IMR-90 (cell line): ENCODE data around the gene PRKAR1B. TPM values are rescaled to one million over a fixed set of nuclear protein-coding genes. Genes with fewer than 3 reads are reported as not detected.

Experiments used
- ATAC-seq: fragments of 200-7000 bp; cut with Tn5 transposase; 2 replicates; pipeline ENCODE4 v1.9.1; 2020; ENCODE audit warnings: low read depth, mild to moderate bottlenecking, moderate library complexity
- BruUV-seq: library from RNA; stranded (reverse); fragments of 400-500 nt; replicated peaks from 2 replicates; lab custom pipeline; 2021; lab: Mats Ljungman, UMichigan
- CTCF ChIA-PET: fragments of 300-600 bp; formaldehyde crosslinking; extraction: SDS; loops from one replicate; lab custom pipeline; 2021; ENCODE audit warnings: antibody characterized with exemption; lab: Yijun Ruan, JAX
- POLR2A ChIA-PET: fragments of 300-600 bp; sonication (Branson Sonifier 250); formaldehyde crosslinking; loops from one replicate; lab custom pipeline; 2022; ENCODE audit warnings: antibody characterized with exemption; ENCODE audit not compliant: unreplicated experiment; lab: Charles Lee
- DNase-seq: peaks from one replicate; pipeline ENCODE4 v3.0.0; 2013
- H2AFZ ChIP-seq: replicated peaks from 2 replicates; pipeline ENCODE3; 2013; ENCODE audit warnings: low read length, mild to moderate bottlenecking; ENCODE audit not compliant: poor library complexity
- H2AK5ac ChIP-seq: 2 replicates; pipeline ENCODE4 v1.6.1; 2013; ENCODE audit warnings: low read depth, low read length, inconsistent platforms
- H2AK9ac ChIP-seq: replicated peaks from 2 replicates; pipeline ENCODE3; 2013; ENCODE audit warnings: mild to moderate bottlenecking, low read depth, low read length, moderate library complexity; ENCODE audit not compliant: poor library complexity
- H2BK120ac ChIP-seq: 2 replicates; pipeline ENCODE4 v1.6.1; 2013; ENCODE audit warnings: low read depth, low read length, inconsistent platforms
- H2BK15ac ChIP-seq: 3 replicates; pipeline ENCODE4 v1.6.1; 2013; ENCODE audit warnings: low read depth, low read length, inconsistent platforms
- H2BK20ac ChIP-seq: 2 replicates; pipeline ENCODE4 v1.6.1; 2013; ENCODE audit warnings: low read depth, mild to moderate bottlenecking, inconsistent platforms, low read length, moderate library complexity
- H2BK5ac ChIP-seq: 2 replicates; pipeline ENCODE4 v1.6.1; 2013; ENCODE audit warnings: mild to moderate bottlenecking, low read depth, low read length, inconsistent platforms; ENCODE audit not compliant: poor library complexity, severe bottlenecking
- H3K14ac ChIP-seq: replicated peaks from 2 replicates; pipeline ENCODE4 v1.6.1; 2013; ENCODE audit warnings: low read depth, low read length, inconsistent platforms
- H3K18ac ChIP-seq: 2 replicates; pipeline ENCODE4 v1.6.1; 2013; ENCODE audit warnings: low read depth, low read length, control low read depth
- H3K23ac ChIP-seq: 2 replicates; pipeline ENCODE4 v1.6.1; 2013; ENCODE audit warnings: low read depth, low read length, inconsistent platforms
- H3K27ac ChIP-seq: 2 replicates; pipeline ENCODE4 v1.5.1; 2013; ENCODE audit warnings: mild to moderate bottlenecking, control low read depth, low read length; ENCODE audit not compliant: insufficient read depth
- H3K27me3 ChIP-seq: 2 replicates; pipeline ENCODE4 v1.6.1; 2013; ENCODE audit warnings: low read length; ENCODE audit not compliant: control insufficient read depth, insufficient read depth
- H3K36me3 ChIP-seq: 2 replicates; pipeline ENCODE4 v1.6.1; 2013; ENCODE audit warnings: low read length, mixed read lengths; ENCODE audit not compliant: control insufficient read depth, insufficient read depth
- H3K4ac ChIP-seq: 2 replicates; pipeline ENCODE4 v1.6.1; 2013; ENCODE audit warnings: low read depth, low read length, inconsistent platforms
- H3K4me1 ChIP-seq: 2 replicates; pipeline ENCODE4 v1.6.1; 2013; ENCODE audit warnings: low read length, mixed read lengths; ENCODE audit not compliant: control insufficient read depth, insufficient read depth
- H3K4me2 ChIP-seq: 2 replicates; pipeline ENCODE4 v1.6.1; 2013; ENCODE audit warnings: low read depth, mild to moderate bottlenecking, control low read depth, low read length, moderate library complexity
- H3K4me3 ChIP-seq: 2 replicates; pipeline ENCODE4 v1.5.1; 2013; ENCODE audit warnings: low read depth, mild to moderate bottlenecking, control low read depth, low read length, moderate library complexity; ENCODE audit not compliant: insufficient read depth
- H3K56ac ChIP-seq: 2 replicates; pipeline ENCODE4 v1.6.1; 2013; ENCODE audit warnings: low read length, inconsistent platforms; ENCODE audit not compliant: insufficient read depth; ENCODE audit errors: extremely low read depth
- H3K79me1 ChIP-seq, 2 experiments: 2 replicates each; pipeline ENCODE4 v1.6.1; 2013; ENCODE audit warnings: low read length in 2 of 2, inconsistent platforms in 1 of 2, low read depth in 1 of 2
- H3K9ac ChIP-seq: 2 replicates; pipeline ENCODE4 v1.6.1; 2013; ENCODE audit warnings: low read depth, low read length, control low read depth
- H3K9me1 ChIP-seq: 2 replicates; pipeline ENCODE4 v1.6.1; 2013; ENCODE audit warnings: low read length, inconsistent platforms; ENCODE audit not compliant: insufficient read depth
- H3K9me3 ChIP-seq: 2 replicates; pipeline ENCODE4 v1.6.1; 2013; ENCODE audit warnings: low read length; ENCODE audit not compliant: control insufficient read depth, insufficient read depth
- H4K20me1 ChIP-seq: 2 replicates; pipeline ENCODE4 v1.6.1; 2013; ENCODE audit warnings: low read length, inconsistent platforms; ENCODE audit not compliant: insufficient read depth
- H4K5ac ChIP-seq: 2 replicates; pipeline ENCODE4 v1.6.1; 2013; ENCODE audit warnings: mild to moderate bottlenecking, low read depth, low read length, control low read depth
- H4K8ac ChIP-seq, 2 experiments: 2 replicates each; pipeline ENCODE4 v1.6.1; 2013; ENCODE audit warnings: low read depth in 2 of 2, low read length in 2 of 2, control low read depth in 1 of 2, inconsistent platforms in 1 of 2
- H4K91ac ChIP-seq: 2 replicates; pipeline ENCODE4 v1.6.1; 2013; ENCODE audit warnings: low read depth, low read length, inconsistent platforms; ENCODE audit not compliant: insufficient read depth
- BHLHE40 ChIP-seq: fragments of 150-350 bp; IDR thresholded peaks from 2 replicates; pipeline ENCODE4 v1.6.1; 2016; ENCODE audit warnings: mild to moderate bottlenecking, low read depth, low read length
- CEBPB ChIP-seq: IDR thresholded peaks from 2 replicates; pipeline ENCODE4 v1.6.1; 2012; ENCODE audit warnings: low read depth, low read length, improper control_type of control experiment
- CHD1 ChIP-seq: IDR thresholded peaks from 2 replicates; pipeline ENCODE4 v1.6.1; 2012; ENCODE audit warnings: low read depth, low read length, improper control_type of control experiment
- CTCF ChIP-seq: conservative IDR thresholded peaks from 2 replicates; pipeline ENCODE4 v1.5.1; 2012; ENCODE audit warnings: mild to moderate bottlenecking, low read depth, low read length, improper control_type of control experiment
- FOS ChIP-seq: fragments of 150-350 bp; IDR thresholded peaks from 2 replicates; pipeline ENCODE4 v1.6.1; 2016; ENCODE audit warnings: low read depth, low read length
- MAFK ChIP-seq: IDR thresholded peaks from 2 replicates; pipeline ENCODE4 v1.6.1; 2012; ENCODE audit warnings: low read depth, low read length, improper control_type of control experiment
- MAZ ChIP-seq: IDR thresholded peaks from 2 replicates; pipeline ENCODE4 v1.6.1; 2012; ENCODE audit warnings: low read depth, mild to moderate bottlenecking, low read length, improper control_type of control experiment, moderate library complexity, borderline replicate concordance
- MXI1 ChIP-seq: IDR thresholded peaks from 2 replicates; pipeline ENCODE4 v1.6.1; 2012; ENCODE audit warnings: low read depth, mild to moderate bottlenecking, low read length, moderate library complexity, borderline replicate concordance
- NFE2L2 ChIP-seq: fragments of 150-350 bp; IDR thresholded peaks from 2 replicates; pipeline ENCODE4 v1.6.1; 2016; ENCODE audit warnings: low read depth, mild to moderate bottlenecking, low read length
- RAD21 ChIP-seq: IDR thresholded peaks from 2 replicates; pipeline ENCODE4 v1.6.1; 2012; ENCODE audit warnings: low read length, improper control_type of control experiment
- RCOR1 ChIP-seq: IDR thresholded peaks from 2 replicates; pipeline ENCODE4 v1.6.1; 2012; ENCODE audit warnings: mild to moderate bottlenecking, low read length, improper control_type of control experiment; ENCODE audit not compliant: insufficient replicate concordance
- RFX5 ChIP-seq: IDR thresholded peaks from 2 replicates; pipeline ENCODE4 v1.8.0; 2012; ENCODE audit warnings: low read depth, mild to moderate bottlenecking, low read length, moderate library complexity
- SMC3 ChIP-seq: fragments of 150-350 bp; IDR thresholded peaks from 2 replicates; pipeline ENCODE4 v1.6.1; 2016; ENCODE audit warnings: low read depth, mild to moderate bottlenecking, antibody characterized with exemption, low read length, moderate library complexity
- USF2 ChIP-seq: fragments of 150-350 bp; IDR thresholded peaks from 2 replicates; pipeline ENCODE4 v1.6.1; 2017; ENCODE audit warnings: mild to moderate bottlenecking, antibody characterized with exemption, low read length, low read depth
- WGBS, 2 experiments: methylation state at CpG; one replicate each; pipeline versions ENCODE4 v1.1.5 to v1.1.7; 2013; ENCODE audit warnings: missing lambda C conversion rate in 2 of 2; ENCODE audit not compliant: insufficient read length in 1 of 2; ENCODE audit errors: extremely low coverage in 2 of 2; 5-methylcytosine and 5-hydroxymethylcytosine counted together
- dilution Hi-C: fragments of 300-500 bp; cut with HindIII; formaldehyde crosslinking; loops from one replicate; pipeline ENCODE4 v1.14.3; 2018; ENCODE audit warnings: low sequenced_read_pairs; ENCODE audit not compliant: unreplicated experiment
- in situ Hi-C: fragments of 300-500 bp; cut with MboI; formaldehyde crosslinking; loops from 3 replicates; pipeline ENCODE4 v1.14.3; 2019; ENCODE audit warnings: low sequenced_read_pairs, inconsistent platforms, mixed read lengths
- intact Hi-C: fragments of 100-400 bp; cut with micrococcal nuclease; formaldehyde crosslinking; loops from 2 replicates; pipeline ENCODE4 v1.10.0; 2022
- polyA plus RNA-seq, 3 experiments: library from polyadenylated mRNA; depleted of rRNA; stranded (reverse); fragments of >200 nt; gene quantifications; 2 replicates each; pipeline ENCODE4 v1.2.3, GENCODE V29; 2012; ENCODE audit warnings: low replicate concordance in 1 of 3
- total RNA-seq: library from RNA; depleted of rRNA; stranded (reverse); fragments of >200 nt; gene quantifications from 2 replicates; pipeline ENCODE4 v1.2.3, GENCODE V29; 2012

PRKAR1B gene
- total and polyA plus RNA-seq, 2 of the 4 experiments (the other 2 are of a cell fraction) = 15.2 to 20.2 TPM

DNA sequence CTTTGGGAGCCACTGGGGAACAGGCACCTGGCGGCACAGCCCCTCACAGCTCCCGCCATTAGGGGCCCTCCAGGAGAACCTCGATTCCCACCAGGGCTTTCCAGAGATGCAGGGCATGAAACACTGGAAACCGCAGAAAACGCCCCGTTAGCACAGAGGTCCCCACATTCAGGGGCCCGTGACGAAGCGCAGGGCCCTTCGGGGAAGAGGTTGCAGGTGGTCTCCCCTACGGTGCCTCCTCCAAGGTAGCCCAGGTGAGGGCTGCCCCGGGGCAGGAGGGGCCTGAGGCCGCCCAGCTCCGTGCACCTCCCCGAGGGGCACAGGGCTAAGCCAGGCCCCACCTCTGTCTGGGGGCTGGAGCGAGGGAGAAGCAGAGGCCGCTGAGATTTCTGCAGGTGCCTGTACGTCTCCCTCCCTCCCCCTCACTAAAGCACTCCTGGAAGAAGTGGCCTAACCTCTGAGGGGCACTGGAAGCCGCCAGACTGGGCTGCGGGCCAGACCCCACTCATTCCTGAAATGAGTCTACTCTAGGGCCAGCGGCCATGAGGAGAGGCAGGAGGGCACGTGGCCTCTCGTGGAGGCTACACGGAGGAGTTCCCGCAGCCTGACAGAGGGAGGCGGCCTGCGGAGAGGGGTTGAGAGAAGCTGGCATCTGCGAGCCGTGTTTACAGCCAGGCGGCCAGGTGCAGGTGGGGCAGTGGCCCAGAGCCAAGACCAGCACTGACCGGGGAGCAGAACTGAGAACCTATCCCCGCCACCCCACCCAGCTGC, 214.4 kb downstream of the PRKAR1B start:
- peak overlapping the region; percentile 75 for H3K4ac ChIP-seq
- ChIA-PET CTCF (no interaction called here), POLR2A (no interaction called here)
- intact Hi-C loops (loop anchor here (10.0 kb wide), 1 partner anchor 362 kb away; the partner anchor contains the start of gene GET4), in situ Hi-C loops (no loop called here), dilution Hi-C loops (no loop called here)
- H4K8ac ChIP-seq = no peak overlapping the region
- H3K14ac ChIP-seq = no peak overlapping the region
- peak overlapping the region; percentile 57; the same call in 1 of the 2 replicates for H2AK5ac ChIP-seq
- no peak for DNase-seq
- no peak overlapping the region for H3K4me3 ChIP-seq
- no peak overlapping the region for H3K23ac ChIP-seq
- H3K4me2 ChIP-seq = no peak overlapping the region
- H3K36me3 ChIP-seq = 0 out of 2 replicates have a peak, but pooled peaks cover 4% of the 10 kb centered on the region
- no TSS peak for BruUV-seq
- H2BK120ac ChIP-seq = peak overlapping the region; percentile 48; the same call in 1 of the 2 replicates
- no peak overlapping the region for H3K9ac ChIP-seq
- peaks cover 6% of the 10 kb centered on the region; the same call in 1 of the 2 replicates for H3K9me1 ChIP-seq
- H3K27me3 ChIP-seq = no peaks in the 10 kb centered on the region
- ATAC-seq = no peak
- H4K91ac ChIP-seq = peak overlapping the region; percentile 23; the same call in 1 of the 2 replicates
- peak overlapping the region; percentile 28 for H2AK9ac ChIP-seq
- H3K4me1 ChIP-seq = peaks cover 4% of the 10 kb centered on the region
- no peaks in the 10 kb centered on the region for H3K9me3 ChIP-seq
- H2BK5ac ChIP-seq = peak overlapping the region; percentile 71
- no peak overlapping the region for H3K27ac ChIP-seq
- H3K79me1 ChIP-seq = peaks cover 0 to 28% of the 10 kb centered on the region in 2 experiments; a peak in 3 of 4 replicates
- no peak overlapping the region for H2AFZ ChIP-seq
- 70% methylated on average over 2 of the region's 32 CpGs; no CpG with 5 or more reads in 1 of the 2 experiments for WGBS, 2 experiments
- no peak overlapping the region for H4K5ac ChIP-seq
- H4K20me1 ChIP-seq = no peaks in the 10 kb centered on the region; the same call in 1 of the 2 replicates
- no peak overlapping the region for H2BK20ac ChIP-seq
- H2BK15ac ChIP-seq = no peak overlapping the region
- H3K56ac ChIP-seq = no peak overlapping the region
- no peak overlapping the region for H3K18ac ChIP-seq
- TF ChIP-seq RFX5 (no peak), CHD1 (no peak), SMC3 (no peak), NFE2L2 (no peak), MAZ (no peak), MXI1 (no peak), FOS (no peak), USF2 (no peak), RAD21 (no peak), RCOR1 (no peak), CTCF (no peak), BHLHE40 (no peak), CEBPB (no peak), MAFK (no peak)
